HG03280 (cell line): ENCODE results near the gene NELL1.

Source experiments
- ATAC-seq: cut with Tn5 transposase; IDR thresholded peaks from one replicate; pipeline ENCODE4 v1.9.1; 2021; ENCODE audit warnings: mild to moderate bottlenecking, moderate library complexity; ENCODE audit not compliant: unreplicated experiment

Gene NELL1

GRCh38 chr11:20937826-20938225, 268.4 kb downstream of the NELL1 start:
- ATAC-seq = no peak

DNA sequence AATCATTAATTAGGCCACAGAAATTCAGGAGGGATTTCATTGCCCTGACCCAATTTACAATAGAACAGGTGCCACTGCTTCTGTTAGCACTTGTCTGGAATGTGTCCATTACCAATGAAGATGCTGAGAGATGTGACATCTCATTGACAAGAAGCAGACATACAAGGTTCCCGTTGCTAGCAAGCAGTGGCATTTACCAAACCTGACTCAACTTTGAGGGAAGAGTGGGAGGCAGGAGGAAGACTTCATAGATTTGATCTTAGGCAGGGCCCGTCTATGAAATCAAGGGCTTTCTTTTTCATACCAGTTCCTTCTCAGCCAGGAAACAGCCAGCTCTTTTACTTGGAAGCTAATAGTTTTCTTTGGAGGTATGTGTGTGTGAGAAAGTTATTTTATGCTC, 280.2 kb downstream of the NELL1 start:
- ATAC-seq = no peak

GRCh38 chr11:20962581-20962980, 293.2 kb downstream of the NELL1 start:
- ATAC-seq = no peak

GRCh38 chr11:20963596-20963995, 294.2 kb downstream of the NELL1 start:
- no peak for ATAC-seq

DNA sequence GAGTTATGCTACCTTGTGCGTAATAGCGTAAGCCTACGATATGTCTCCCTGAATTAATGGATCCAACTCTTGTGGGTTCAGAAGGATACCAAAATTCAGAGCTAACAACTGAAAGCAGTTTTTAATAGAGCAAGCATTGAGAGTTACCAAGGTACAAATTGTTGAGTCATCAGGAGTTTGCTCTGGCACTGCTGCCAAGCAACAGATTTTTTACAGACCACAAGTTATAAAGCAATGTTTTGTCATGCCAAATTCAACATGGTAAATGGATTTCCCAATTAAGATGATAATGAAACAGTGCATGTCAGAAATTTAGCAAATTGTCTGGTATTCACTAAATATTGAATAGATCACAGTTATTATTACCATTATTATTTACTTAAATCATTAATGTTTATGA, 295.6 kb downstream of the NELL1 start:
- no peak for ATAC-seq

DNA sequence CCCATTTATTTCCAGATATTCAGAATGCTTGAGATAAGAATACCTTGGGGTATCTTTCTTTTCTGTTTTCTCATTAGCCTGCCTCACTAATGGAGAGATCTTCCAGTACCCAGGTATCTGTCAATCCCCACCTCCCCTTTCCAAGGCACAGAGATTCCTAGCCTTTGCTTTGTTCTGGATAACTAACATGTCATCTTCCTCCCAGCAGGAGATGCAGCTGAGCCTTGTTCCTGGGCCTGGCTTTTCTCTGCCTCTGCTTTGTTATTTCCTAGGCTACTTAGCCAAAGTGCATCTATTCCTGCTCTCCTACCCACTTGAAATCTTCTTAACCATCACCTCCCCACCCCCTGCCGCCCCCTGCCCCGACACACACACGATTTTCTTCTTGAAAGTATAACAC, 297.1 kb downstream of the NELL1 start:
- ATAC-seq = no peak

- no peak for ATAC-seq
These were observed 304.7 kb downstream of the NELL1 start for GRCh38 chr11:20973940-20974559.

DNA sequence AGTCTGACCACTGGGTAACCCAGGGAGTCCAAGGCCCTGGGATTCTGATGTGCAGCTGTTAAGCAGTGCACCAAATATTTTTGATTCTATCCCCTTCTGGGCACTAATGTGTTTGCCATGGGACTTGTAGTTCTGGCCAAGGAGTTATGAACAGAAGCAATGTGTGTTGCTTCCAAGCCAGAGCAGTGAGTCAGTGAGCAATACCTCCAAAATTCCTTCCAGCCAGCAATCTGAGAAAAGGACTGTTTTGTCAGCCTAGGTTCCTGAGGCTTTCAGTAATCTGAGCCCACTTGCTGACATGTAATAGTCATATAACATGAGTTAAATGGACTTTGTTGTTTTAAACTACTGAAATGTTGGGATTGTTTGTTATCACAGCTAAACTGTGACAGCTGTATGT, 311.4 kb downstream of the NELL1 start:
- ATAC-seq = no peak

DNA sequence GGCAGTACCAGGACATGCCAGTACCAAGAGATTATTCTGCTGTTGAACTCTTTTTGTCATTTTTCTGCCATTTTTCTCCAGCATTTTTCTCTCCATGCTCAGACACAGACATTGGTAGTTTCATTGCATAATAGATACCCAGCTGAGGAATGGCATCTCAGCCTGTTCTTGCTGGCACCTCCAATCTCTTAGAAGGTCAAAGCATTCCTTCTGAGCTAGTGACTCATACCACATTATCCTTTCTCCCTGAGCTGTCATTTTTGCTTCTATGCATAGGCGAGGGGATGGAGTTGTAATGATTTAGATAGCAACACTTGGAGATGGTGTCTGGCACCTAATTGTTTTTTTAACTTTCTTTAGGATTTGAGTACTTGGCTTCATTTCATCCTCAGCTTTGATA, 321.1 kb downstream of the NELL1 start:
- no peak for ATAC-seq

- ATAC-seq = no peak
These were observed 322.1 kb downstream of the NELL1 start for GRCh38 chr11:20991471-20991870.

- ATAC-seq = no peak
These were observed 337.9 kb downstream of the NELL1 start for GRCh38 chr11:21007297-21007696.

DNA sequence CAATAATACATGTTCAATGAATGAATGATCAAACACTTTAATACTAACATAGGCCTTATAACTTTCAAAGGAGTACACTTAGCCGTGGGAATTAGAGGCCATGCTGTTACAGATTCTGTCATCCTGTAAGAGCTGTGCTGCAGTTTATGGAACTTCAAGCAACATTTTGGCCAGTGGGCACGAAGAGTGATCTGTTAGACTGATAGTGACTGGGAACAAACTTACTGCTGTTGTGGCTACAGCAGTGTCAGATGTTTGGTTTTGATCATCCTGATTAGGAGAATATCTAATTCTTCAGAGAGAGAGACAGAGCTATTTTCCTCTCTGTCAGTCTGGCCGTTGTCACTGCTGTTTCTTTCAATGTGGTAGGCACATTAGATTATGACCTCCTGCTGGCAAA, 348.9 kb downstream of the NELL1 start:
- ATAC-seq = no peak

GRCh38 chr11:21026685-21027084, 357.3 kb downstream of the NELL1 start:
- no peak for ATAC-seq

DNA sequence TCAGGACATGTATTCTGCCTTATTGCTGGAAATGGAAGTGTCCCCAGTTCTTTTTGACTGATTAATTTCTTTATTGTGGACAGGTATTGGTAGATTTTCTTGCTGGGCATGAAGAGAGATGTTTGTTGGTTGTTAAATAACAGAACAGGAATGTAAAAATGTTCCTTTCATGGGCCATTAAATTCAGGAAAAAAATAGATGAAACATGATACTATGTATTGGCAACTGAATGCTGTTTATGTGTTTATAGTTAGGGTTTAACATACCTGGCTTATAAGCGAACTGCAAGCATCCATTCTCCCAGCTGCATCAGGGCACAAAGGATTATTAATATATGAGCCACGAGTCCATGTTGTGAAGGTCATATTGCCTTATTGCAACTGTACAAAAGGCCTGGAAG, 368.5 kb downstream of the NELL1 start:
- no peak for ATAC-seq

DNA sequence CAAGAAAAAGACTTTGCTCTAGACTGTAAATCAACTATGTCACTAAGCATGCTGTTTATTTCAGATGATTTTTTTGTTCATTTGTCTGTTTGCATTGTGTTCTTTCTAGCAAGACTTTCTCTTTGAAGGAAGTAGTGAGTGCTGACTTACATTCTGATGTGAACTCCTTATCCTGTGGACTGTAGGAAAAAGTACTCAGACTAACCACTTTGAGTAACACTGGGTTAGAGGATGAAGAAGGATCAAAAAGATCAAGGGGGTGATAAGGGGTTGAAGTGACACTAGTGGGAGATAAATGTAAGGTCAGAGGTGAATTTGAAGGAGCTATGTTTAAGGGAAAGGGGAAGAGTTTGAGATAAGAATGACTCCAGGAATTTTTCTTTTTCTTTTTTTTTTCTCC, 369.4 kb downstream of the NELL1 start:
- no peak for ATAC-seq

GRCh38 chr11:21040630-21041029, 371.2 kb downstream of the NELL1 start:
- ATAC-seq = no peak

- no peak for ATAC-seq
These were observed 379.2 kb downstream of the NELL1 start for GRCh38 chr11:21048626-21049025.

GRCh38 chr11:21053466-21053865, 384.1 kb downstream of the NELL1 start:
- no peak for ATAC-seq

DNA sequence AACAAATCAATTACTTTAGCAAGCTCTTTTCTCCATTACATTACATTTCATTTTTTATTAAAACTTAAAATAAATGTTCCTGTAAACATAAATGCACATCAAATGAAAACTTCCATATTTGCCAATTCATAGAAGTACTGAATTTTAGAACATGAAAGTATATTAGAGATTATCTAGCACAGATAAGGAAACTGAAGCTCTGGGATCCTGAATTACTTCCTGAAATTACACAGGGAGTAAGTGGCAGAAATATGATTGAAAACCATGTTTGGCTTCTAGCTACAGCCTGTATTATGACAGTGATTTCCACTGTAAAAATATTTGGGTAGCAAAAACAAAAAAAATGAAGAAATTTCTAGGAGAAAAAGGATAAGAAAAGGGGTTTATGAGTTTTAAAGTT, 387.3 kb downstream of the NELL1 start:
- no peak for ATAC-seq

GRCh38 chr11:21059879-21060278, 390.5 kb downstream of the NELL1 start:
- no peak for ATAC-seq

GRCh38 chr11:21066030-21066429, 396.6 kb downstream of the NELL1 start:
- ATAC-seq = no peak

- no peak for ATAC-seq
These were observed 399.5 kb downstream of the NELL1 start for GRCh38 chr11:21068886-21069285.

DNA sequence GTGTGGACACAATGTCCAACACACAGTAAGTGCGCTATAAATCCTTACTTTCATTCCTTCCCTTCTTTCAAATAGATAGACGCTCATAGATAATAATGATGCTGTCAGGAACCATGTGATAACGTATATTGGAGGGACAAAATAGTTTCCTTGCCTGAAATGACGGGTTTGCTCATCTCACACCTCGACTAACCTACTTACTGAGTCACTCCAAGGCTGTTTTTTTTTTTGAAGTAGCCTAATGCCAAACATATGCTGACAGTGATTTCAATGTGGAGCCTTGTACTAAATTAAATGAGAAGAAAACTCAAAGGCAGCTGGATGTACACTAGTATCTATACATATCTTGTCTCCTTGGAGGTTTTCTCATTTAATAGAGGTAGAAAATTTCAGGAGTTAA, 400.5 kb downstream of the NELL1 start:
- ATAC-seq = no peak
